ENCODE results near the gene GLYATL2. TPM values are rescaled to one million over a fixed set of nuclear protein-coding genes. Genes with fewer than 3 reads are reported as not detected.

Gene GLYATL2
- total and polyA plus RNA-seq, 8 donors: not detected

- intact Hi-C loops (cut with DNase I): no loop called here
- no peak for FAIRE-seq
- Histone ChIP-seq H3K4me1 (no peaks in the 10 kb centered on the region), H3K4me3 (no peak overlapping the region), H3K27me3 (no peaks in the 10 kb centered on the region), H3K27ac (no peak overlapping the region), H3K36me3 (no peaks in the 10 kb centered on the region), H3K9me3 (no peaks in the 10 kb centered on the region)
- 83% methylated on average over 1 of the region's 1 CpG for WGBS, 2 donors
- no peak for TF ChIP-seq CTCF (IDR thresholded peaks at IDR 0.05)
- ATAC-seq: no peak
- DNase-seq: no peak
These were observed 39.4 kb downstream of the GLYATL2 start for GRCh38 chr11:58805065-58805464.

- TF ChIP-seq CTCF (IDR thresholded peaks at IDR 0.05): no peak
- Histone ChIP-seq H3K4me1 (no peaks in the 10 kb centered on the region), H3K27ac (no peak overlapping the region), H3K27me3 (peaks cover 0 to 6% (median 0%) of the 10 kb centered on the region in 4 donors), H3K4me3 (no peak overlapping the region), H3K36me3 (no peaks in the 10 kb centered on the region), H3K9me3 (no peaks in the 10 kb centered on the region)
- ATAC-seq: no peak
- no peak for FAIRE-seq
- WGBS, 2 donors: 66 to 75% methylated on average over 4 of the region's 4 CpGs
- intact Hi-C loops (cut with DNase I): no loop called here
- DNase-seq: no peak
These were observed 42.4 kb downstream of the GLYATL2 start for GRCh38 chr11:58801974-58802545.

GRCh38 chr11:58801302-58801701, 43.2 kb downstream of the GLYATL2 start:
- intact Hi-C loops (cut with DNase I): no loop called here
- no peaks in the 10 kb centered on the region for H3K9me3 ChIP-seq
- no peak for TF ChIP-seq CTCF (IDR thresholded peaks at IDR 0.05)
- WGBS, 2 donors: 73 to 85% methylated on average over 2 of the region's 2 CpGs
- no peak for FAIRE-seq
- H3K36me3 ChIP-seq: no peaks in the 10 kb centered on the region
- H3K4me3 ChIP-seq: no peak overlapping the region
- H3K27ac ChIP-seq: no peak overlapping the region
- H3K4me1 ChIP-seq: no peaks in the 10 kb centered on the region
- peaks cover 0 to 6% (median 0%) of the 10 kb centered on the region in 4 donors for H3K27me3 ChIP-seq
- DNase-seq: no peak
- ATAC-seq: no peak

- H3K9me3 ChIP-seq: no peaks in the 10 kb centered on the region
- DNase-seq (peak in 2 of 6 donors; percentile 34 to 39), FAIRE-seq (no peak), ATAC-seq (peak in 3 of 4 donors; percentile 51 to 77 (median 53))
- no peaks in the 10 kb centered on the region for H3K36me3 ChIP-seq
- H3K27me3 ChIP-seq: peaks cover 0 to 6% (median 0%) of the 10 kb centered on the region in 4 donors
- 5 to 7% methylated on average over 6 of the region's 6 CpGs for WGBS, 2 donors
- H3K4me3 ChIP-seq: no peak overlapping the region
- no peak overlapping the region for H3K27ac ChIP-seq
- H3K4me1 ChIP-seq: no peaks in the 10 kb centered on the region
- intact Hi-C loops (cut with DNase I): no loop called here
- no peak for TF ChIP-seq CTCF (IDR thresholded peaks at IDR 0.05)
These were observed 48.2 kb downstream of the GLYATL2 start for GRCh38 chr11:58796333-58796732.

- H3K9me3 ChIP-seq: no peaks in the 10 kb centered on the region
- H3K27ac ChIP-seq: no peak overlapping the region
- 42 to 46% methylated on average over 4 of the region's 4 CpGs for WGBS, 2 donors
- peak in 4 of 6 donors; percentile 52 to 74 (median 59) for DNase-seq
- ATAC-seq: peak; percentile 91 to 98 (median 98)
- no peak for FAIRE-seq
- H3K27me3 ChIP-seq: no peaks in the 10 kb centered on the region
- no peak overlapping the region for H3K4me3 ChIP-seq
- TF ChIP-seq CTCF (IDR thresholded peaks at IDR 0.05): peak; percentile 53 to 74 (median 62)
- intact Hi-C loops (cut with DNase I): loop anchor here in 1 of 3 donors (10.0 kb wide), 1 partner anchor 144 kb away; no protein-coding TSS in a partner anchor
- no peaks in the 10 kb centered on the region for H3K36me3 ChIP-seq
- peaks cover 0 to 8% (median 5%) of the 10 kb centered on the region in 3 donors for H3K4me1 ChIP-seq
These were observed 56.0 kb downstream of the GLYATL2 start for GRCh38 chr11:58788355-58789023.

All from pancreas (tissue), 10 donors.